GM12878 (cell line): Measurements from ENCODE around the gene IRF6. TPM values are rescaled to one million over a fixed set of nuclear protein-coding genes. Genes with fewer than 3 reads are reported as not detected.

Experiments
- ATAC-seq: fragments of 200-7000 bp; cut with Tn5 transposase; 3 replicates; pipeline ENCODE4 v1.9.1; 2020; ENCODE audit warnings: mild to moderate bottlenecking, moderate library complexity
- BruUV-seq: library from RNA; stranded (reverse); fragments of 400-500 nt; replicated peaks from 2 replicates; lab custom pipeline; 2021; lab: Mats Ljungman, UMichigan
- CTCF ChIA-PET: fragments of 300-600 bp; sonication (Branson Sonifier 250); formaldehyde crosslinking; extraction: SDS; loops from one replicate; lab custom pipeline; 2021; ENCODE audit warnings: inconsistent platforms; lab: Yijun Ruan, JAX
- POLR2A ChIA-PET: fragments of 350-600 bp; formaldehyde crosslinking; extraction: SDS; loops from one replicate; lab custom pipeline; 2021; ENCODE audit warnings: inconsistent platforms; lab: Charles Lee
- RAD21 ChIA-PET: fragments of 300-600 bp; sonication (Branson Sonifier 250); formaldehyde crosslinking; loops from one replicate; lab custom pipeline; 2023; ENCODE audit warnings: antibody characterized with exemption; ENCODE audit not compliant: unreplicated experiment; lab: Charles Lee
- SMC1A ChIA-PET: fragments of 300-600 bp; sonication (Branson Sonifier 250); formaldehyde crosslinking; loops from one replicate; lab custom pipeline; 2023; ENCODE audit not compliant: unreplicated experiment, uncharacterized antibody; lab: Charles Lee
- DNase-seq: peaks from one replicate; pipeline ENCODE4 v3.0.0-alpha.2; 2011; ENCODE audit warnings: low read depth, low spot score
- FAIRE-seq: peaks from 3 replicates; lab custom pipeline; 2011; peaks lifted over from hg19 to GRCh38; lab: Jason Lieb, UNC
- H2AFZ ChIP-seq: 2 replicates; pipeline ENCODE4 v1.6.0; 2011; ENCODE audit warnings: low read depth, low read length, control low read depth; ENCODE audit not compliant: control insufficient read depth
- H3K27ac ChIP-seq: 2 replicates; pipeline ENCODE4 v1.5.1; 2011; ENCODE audit warnings: control low read depth; ENCODE audit not compliant: control insufficient read depth, insufficient read depth
- H3K27me3 ChIP-seq, 2 experiments: replicated peaks in 1 of 2; 2 replicates each; pipeline versions ENCODE4 v1.6.0 to v1.6.1; 2011; ENCODE audit warnings: low read length in 1 of 2; ENCODE audit not compliant: control insufficient read depth in 2 of 2, insufficient read depth in 2 of 2
- H3K36me3 ChIP-seq, 2 experiments: 2 replicates each; pipeline ENCODE4 v1.5.1; 2011; ENCODE audit warnings: low read length in 1 of 2; ENCODE audit not compliant: control insufficient read depth in 2 of 2, insufficient read depth in 2 of 2
- H3K4me1 ChIP-seq: 2 replicates; pipeline ENCODE4 v1.6.1; 2011; ENCODE audit warnings: mild to moderate bottlenecking, low read length, moderate library complexity, mixed read lengths; ENCODE audit not compliant: control insufficient read depth, insufficient read depth
- H3K4me2 ChIP-seq: 2 replicates; pipeline ENCODE4 v1.6.0; 2011; ENCODE audit warnings: control low read depth; ENCODE audit not compliant: control insufficient read depth, insufficient read depth
- H3K4me3 ChIP-seq: fragments of 200-600 bp; sonication (generic); 2 replicates; pipeline ENCODE4 v1.5.1; 2016
- H3K79me2 ChIP-seq: 2 replicates; pipeline ENCODE4 v1.6.0; 2011; ENCODE audit warnings: low read length; ENCODE audit not compliant: control insufficient read depth, insufficient read depth
- H3K9ac ChIP-seq: 2 replicates; pipeline ENCODE4 v1.8.0; 2011; ENCODE audit warnings: low read length, control low read depth, mixed read lengths; ENCODE audit not compliant: control insufficient read depth, insufficient read depth
- H3K9me3 ChIP-seq: replicated peaks from 3 replicates; pipeline ENCODE4 v1.5.1; 2011; ENCODE audit warnings: mild to moderate bottlenecking, low read length; ENCODE audit not compliant: control insufficient read depth, insufficient read depth
- H4K20me1 ChIP-seq: 2 replicates; pipeline ENCODE4 v1.6.0; 2011; ENCODE audit not compliant: control insufficient read depth, insufficient read depth
- BHLHE40 ChIP-seq, 2 experiments: fragments of 450-650 bp in 1 of 2; IDR thresholded peaks; 2 replicates each; pipeline ENCODE4 v1.6.1; 2011 to 2017; ENCODE audit warnings: low read depth in 2 of 2, borderline replicate concordance in 1 of 2, improper control_type of control experiment in 1 of 2, low read length in 1 of 2, mild to moderate bottlenecking in 1 of 2
- CREB1 ChIP-seq: IDR thresholded peaks from 2 replicates; pipeline ENCODE4 v1.6.1; 2012; ENCODE audit warnings: low read depth, mild to moderate bottlenecking, inconsistent platforms
- PML ChIP-seq: IDR thresholded peaks from 2 replicates; pipeline ENCODE4 v1.6.1; 2012; ENCODE audit warnings: low read length, inconsistent platforms
- RUNX3 ChIP-seq: IDR thresholded peaks from 2 replicates; pipeline ENCODE4 v1.6.1; 2012; ENCODE audit warnings: low read length, inconsistent platforms
- ZBTB4 ChIP-seq: fragments of 450-650 bp; formaldehyde crosslinking; IDR thresholded peaks from 2 replicates; pipeline ENCODE4 v1.4.0; 2022; ENCODE audit warnings: mild to moderate bottlenecking, moderate library complexity
- WGBS: methylation state at CpG from one replicate; pipeline ENCODE4 v1.1.6; 2016; ENCODE audit warnings: low lambda C conversion rate; ENCODE audit not compliant: insufficient replicate concordance, insufficient coverage; ENCODE audit errors: missing lambda C conversion rate; 5-methylcytosine and 5-hydroxymethylcytosine counted together
- in situ Hi-C: fragments of 300-500 bp; cut with MboI; formaldehyde crosslinking; loops from 9 replicates; pipeline ENCODE4 v1.14.3; 2018; ENCODE audit warnings: mixed read lengths
- intact Hi-C: fragments of 100-400 bp; cut with micrococcal nuclease; formaldehyde crosslinking; loops from one replicate; pipeline ENCODE4 v1.14.2; 2022; ENCODE audit not compliant: unreplicated experiment
- polyA plus RNA-seq, 11 experiments: library from polyadenylated mRNA; depleted of rRNA in 4 of 11; unstranded in 6 of 11; stranded (reverse) in 5 of 11; fragments of >200 nt; fragmentation: Nextera tagmentation in 4 of 11; fragmentation: Illumina TruSeq in 1 of 11; extraction: Ambion mirVana in 4 of 11; extraction: Trizol in 1 of 11; gene quantifications; 1 replicate in 1 of 11; 2 replicates in 10 of 11; pipeline versions ENCODE4 v1.2.1 to v1.2.3, GENCODE V29; 2011 to 2016; ENCODE audit warnings: inconsistent platforms in 2 of 11, missing spikeins in 2 of 11, low read depth in 1 of 11
- total RNA-seq, 4 experiments: library from RNA; depleted of rRNA in 3 of 4; stranded (reverse); fragments of >200 nt in 3 of 4; fragmentation: Illumina TruSeq in 1 of 4; extraction: Trizol in 1 of 4; gene quantifications; 2 replicates each; pipeline versions ENCODE4 v1.2.1 to v1.2.3, GENCODE V29; 2013 to 2021

Gene IRF6
- total and polyA plus RNA-seq, 10 of the 15 experiments (the other 5 are each of a cell fraction or from before 2014, with no cell fraction given) = 0.04 to 0.50 (median 0.09) TPM; not detected in 1

- intact Hi-C loops = no loop called here
- Histone ChIP-seq H3K27me3 (no peaks in the 10 kb centered on the region), H3K4me1 (peaks cover 34% of the 10 kb centered on the region), H3K9me3 (no peaks in the 10 kb centered on the region), H4K20me1 (no peaks in the 10 kb centered on the region), H3K9ac (no peak overlapping the region), H3K4me2 (no peak overlapping the region), H3K79me2 (peaks cover 16% of the 10 kb centered on the region), H3K4me3 (no peak overlapping the region), H3K27ac (no peak overlapping the region), H3K36me3 (peaks cover 8 to 19% of the 10 kb centered on the region in 2 experiments), H2AFZ (no peak overlapping the region)
- TF ChIP-seq CREB1 = peak; percentile 36; the same call in 1 of the 2 replicates
- peak; percentile 33; the same call in 1 of the 2 replicates for TF ChIP-seq RUNX3
- no peak for TF ChIP-seq PML
- peak; percentile 72 to 80 for TF ChIP-seq BHLHE40 (IDR thresholded peaks at IDR 0.05; ENCODE audit: borderline replicate concordance in 1 of 2, low read depth in 2 of 2, low read length in 1 of 2)
- TF ChIP-seq ZBTB4 (CRISPR knock-in tag) = no peak
- SMC1A ChIA-PET = interaction anchor here (0.9 to 5.6 kb wide), 6 partner anchors 9 to 71 kb away, joined by 3 to 282 read pairs (median 6); partner anchors contain the start of gene TRAF3IP3
- in situ Hi-C loops = no loop called here
- DNase-seq (no peak), FAIRE-seq (no peak), ATAC-seq (no peak)
- POLR2A ChIA-PET = interaction anchor here (0.9 to 5.2 kb wide), 5 partner anchors 10 to 91 kb away, joined by 3 to 107 read pairs (median 5); partner anchors contain the start of genes C1orf74, G0S2 and TRAF3IP3
- CTCF ChIA-PET = interaction anchor here (0.9 to 5.8 kb wide), 5 partner anchors 9 to 200 kb away, joined by 4 to 117 read pairs (median 55); partner anchors contain the start of gene TRAF3IP3
- RAD21 ChIA-PET = interaction anchor here (1.0 to 5.4 kb wide), 7 partner anchors 9 to 197 kb away, joined by 3 to 188 read pairs (median 6); partner anchors contain the start of genes C1orf74 and TRAF3IP3
- BruUV-seq = no TSS peak
- WGBS = 0% methylated on average over 2 of the region's 2 CpGs
These were observed 39.9 kb downstream of the IRF6 start for GRCh38 chr1:209766051-209766450.
